ENCODE results near the gene ODAD4.
"Not testable (repeated sequence)": the region's sequence is repeated elsewhere in the genome, so short reads cannot be mapped to it uniquely, and the experiment has no call there.

ODAD4 gene

DNA sequence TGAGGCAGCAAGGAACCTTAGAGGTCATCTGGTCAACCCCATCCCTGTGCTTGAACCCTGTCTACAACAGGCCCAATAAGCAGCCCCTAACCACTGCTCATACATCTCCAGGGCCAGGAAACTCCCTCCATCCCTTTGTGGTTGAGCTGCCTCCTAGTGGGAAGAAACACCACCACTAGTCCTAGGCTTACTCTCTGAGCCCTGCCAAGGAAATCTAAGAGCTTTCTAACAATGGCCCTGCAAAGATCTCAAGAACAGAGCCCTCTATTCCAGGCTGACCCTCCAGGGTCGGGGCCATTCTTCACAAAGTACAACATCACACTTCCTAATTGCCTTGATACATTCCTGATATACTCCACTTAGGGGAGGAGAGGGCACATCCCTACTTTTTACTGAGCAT lies 17.5 kb upstream of the ODAD4 start:
- DNase-seq (ENCODE audit: low read depth), result no peak

- no peak for DNase-seq (ENCODE audit: low read depth)
Measured at GRCh38 chr17:41913798-41914197, 16.6 kb upstream of the ODAD4 start.

DNA sequence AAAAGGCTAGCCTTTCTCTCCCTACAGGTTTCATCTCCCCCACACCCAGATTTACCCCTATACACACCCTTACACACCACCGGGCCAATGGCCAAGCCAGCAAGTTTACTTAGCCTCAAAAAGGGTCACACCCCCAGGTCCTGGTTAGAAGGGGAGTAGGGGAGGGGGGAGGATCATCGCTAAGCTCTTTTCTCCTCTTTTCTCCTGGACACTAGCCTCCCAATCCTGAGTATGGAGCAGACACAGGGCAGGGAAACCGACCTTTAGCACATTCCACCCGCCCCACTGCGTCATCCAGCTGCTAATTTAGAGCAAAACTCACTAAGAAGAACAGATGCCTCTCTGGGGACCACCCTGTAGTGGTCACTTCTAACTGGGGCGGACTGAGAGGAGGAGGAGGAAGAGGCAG lies 16.1 kb upstream of the ODAD4 start:
- DNase-seq (ENCODE audit: low read depth), result no peak

DNA sequence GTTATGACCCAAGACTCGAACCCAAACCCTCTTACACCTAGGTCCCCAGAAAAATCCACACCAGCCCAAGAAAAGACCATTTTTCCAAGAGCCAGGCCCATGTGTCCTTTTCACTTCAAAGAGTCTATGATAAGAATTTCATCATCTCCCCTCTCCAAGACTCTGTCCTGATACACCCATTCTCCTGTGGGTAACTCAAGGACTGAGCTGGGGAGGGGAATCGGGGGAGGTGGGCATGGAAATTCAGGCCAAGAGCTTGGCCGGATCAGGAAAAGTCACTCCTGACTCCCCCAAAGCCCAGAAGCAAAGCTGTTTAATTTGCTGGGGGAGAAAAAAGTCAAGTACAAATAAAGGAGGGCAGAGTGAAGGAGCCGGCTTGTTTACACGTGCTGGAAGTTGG lies 15.4 kb upstream of the ODAD4 start:
- no peak for DNase-seq (ENCODE audit: low read depth)

GRCh38 chr17:41915566-41915965 lies 14.9 kb upstream of the ODAD4 start:
- DNase-seq (ENCODE audit: low read depth), result no peak

- peak; percentile 80 for DNase-seq (ENCODE audit: low read depth)
Measured at GRCh38 chr17:41917192-41917591, 13.2 kb upstream of the ODAD4 start.

- DNase-seq (ENCODE audit: low read depth), result no peak
Measured at GRCh38 chr17:41917679-41918313, 12.6 kb upstream of the ODAD4 start.

DNA sequence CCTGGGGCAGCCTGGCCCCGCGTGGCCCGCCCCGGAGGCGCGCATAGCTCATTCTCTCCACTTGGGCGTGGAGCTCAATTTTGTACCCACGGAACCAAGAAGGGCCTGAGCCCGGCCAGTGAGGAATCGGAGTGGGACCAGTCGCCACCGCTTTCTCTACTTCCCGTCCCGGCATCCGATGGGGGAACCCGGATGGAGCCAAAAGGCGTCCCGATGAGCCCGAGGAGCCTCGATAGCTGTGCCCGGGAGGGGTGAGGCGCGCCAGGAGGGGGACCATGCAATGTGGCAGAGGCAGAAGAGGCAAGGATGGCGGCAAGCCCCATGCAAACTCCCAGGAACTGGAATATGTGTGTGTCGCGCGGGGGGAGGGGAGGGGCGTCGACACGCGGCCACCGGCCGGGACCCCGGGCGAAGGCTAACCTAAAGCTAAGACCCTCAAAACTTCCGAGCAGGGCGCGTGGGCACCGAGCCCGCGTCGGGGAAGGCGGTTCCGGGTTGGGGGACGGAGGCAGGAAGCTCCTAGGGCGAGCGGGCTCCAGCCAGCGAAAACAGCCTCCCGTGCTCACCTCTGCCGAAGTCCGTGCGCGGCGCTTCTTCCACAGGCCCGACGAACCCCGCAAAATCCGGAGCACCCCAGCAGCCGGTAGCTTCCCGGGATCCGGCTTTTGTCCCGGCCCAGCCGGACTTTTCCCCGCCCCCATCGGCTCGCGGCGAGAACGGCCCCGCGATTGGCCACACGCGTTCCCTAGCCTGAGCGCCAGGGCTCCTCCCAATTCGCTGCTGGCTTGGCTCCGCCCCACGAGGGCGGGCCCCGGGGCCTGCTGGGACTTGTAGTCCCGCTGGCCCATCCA lies 11.9 kb upstream of the ODAD4 start, which contains the start of gene ACLY:
TSS of gene ACLY (minus strand) at position 638 of the 851 bp plus-strand sequence. CDS start 5,078 bp downstream, outside the sequence.
- DNase-seq (ENCODE audit: low read depth), result peak; percentile 95

GRCh38 chr17:41919165-41919817 lies 11.1 kb upstream of the ODAD4 start:
- DNase-seq (ENCODE audit: low read depth), result no peak

- DNase-seq (ENCODE audit: low read depth), result no peak
Measured at GRCh38 chr17:41919840-41920579, 10.4 kb upstream of the ODAD4 start.

DNA sequence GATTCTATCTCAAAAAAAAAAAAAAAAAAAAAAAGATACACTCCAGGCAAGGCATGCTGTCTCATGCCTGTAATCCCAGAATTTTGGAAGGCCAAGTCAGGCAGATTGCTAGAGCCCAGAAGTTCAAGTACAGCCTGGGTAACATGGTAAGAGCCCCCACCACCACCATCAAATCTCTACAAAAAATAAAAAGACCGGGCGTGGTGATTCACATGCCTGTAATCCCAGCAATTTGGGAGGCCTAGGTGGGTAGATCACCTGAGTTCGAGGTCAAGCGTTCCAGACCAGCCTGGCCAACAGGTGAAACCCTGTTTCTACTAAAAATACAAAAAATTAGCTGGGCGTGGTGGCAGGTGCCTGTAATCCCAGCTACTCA lies 9.8 kb upstream of the ODAD4 start:
- DNase-seq (ENCODE audit: low read depth), result no peak

GRCh38 chr17:41925991-41926590 lies 4.3 kb upstream of the ODAD4 start:
- no peak for DNase-seq (ENCODE audit: low read depth)

GRCh38 chr17:41928693-41929251 lies 1.6 kb upstream of the ODAD4 start:
- DNase-seq (ENCODE audit: low read depth), result no peak

DNA sequence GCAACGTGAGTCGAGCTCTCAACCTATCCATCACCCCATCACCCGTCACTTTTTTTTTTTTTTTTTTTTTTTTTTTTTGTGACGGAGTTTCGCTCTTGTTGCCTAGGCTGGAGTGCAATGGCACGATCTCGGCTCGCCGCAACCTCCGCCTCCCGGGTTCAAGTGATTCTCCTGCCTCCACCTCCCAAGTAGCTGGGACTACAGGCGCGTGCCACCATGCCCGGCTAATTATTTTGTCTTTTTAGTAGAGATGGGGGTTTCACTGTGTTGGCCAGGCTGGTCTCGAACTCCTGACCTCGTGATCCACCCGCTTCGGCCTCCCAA lies 378 bp downstream of the ODAD4 start:
- not testable (repeated sequence) for DNase-seq (ENCODE audit: low read depth)

- not testable (repeated sequence) for DNase-seq (ENCODE audit: low read depth)
Measured at GRCh38 chr17:41931715-41932114, 1.3 kb downstream of the ODAD4 start.

DNA sequence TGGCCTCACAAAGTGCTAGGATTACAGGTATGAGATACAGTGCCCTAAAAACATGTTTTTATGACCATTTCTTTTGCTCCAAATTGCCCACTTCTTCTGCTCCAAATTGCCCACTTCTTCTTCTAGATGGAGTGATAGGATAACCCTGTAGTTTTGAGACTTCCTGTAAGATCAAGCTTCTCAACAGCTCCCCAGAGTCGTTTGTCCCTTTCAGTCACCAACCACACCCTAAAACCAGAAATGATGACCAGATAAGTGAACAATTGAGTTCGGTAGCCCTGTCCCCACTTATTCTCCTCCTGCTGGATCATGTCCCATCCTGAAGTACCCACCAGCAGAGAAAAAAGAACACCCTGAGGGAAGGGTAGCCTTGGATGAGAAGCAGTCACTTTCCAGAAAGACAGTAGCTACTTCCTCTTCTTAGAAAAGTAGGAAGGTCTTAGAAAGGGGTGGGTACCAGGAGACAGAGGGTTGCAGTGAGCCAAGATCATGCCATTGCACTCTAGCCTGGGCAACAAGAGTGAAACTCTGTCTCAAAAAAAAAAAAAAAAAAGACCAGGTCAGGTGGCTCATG lies 2.5 kb downstream of the ODAD4 start:
- DNase-seq (ENCODE audit: low read depth), result no peak

GRCh38 chr17:41935641-41936040 lies 5.2 kb downstream of the ODAD4 start:
- DNase-seq (ENCODE audit: low read depth), result no peak

DNA sequence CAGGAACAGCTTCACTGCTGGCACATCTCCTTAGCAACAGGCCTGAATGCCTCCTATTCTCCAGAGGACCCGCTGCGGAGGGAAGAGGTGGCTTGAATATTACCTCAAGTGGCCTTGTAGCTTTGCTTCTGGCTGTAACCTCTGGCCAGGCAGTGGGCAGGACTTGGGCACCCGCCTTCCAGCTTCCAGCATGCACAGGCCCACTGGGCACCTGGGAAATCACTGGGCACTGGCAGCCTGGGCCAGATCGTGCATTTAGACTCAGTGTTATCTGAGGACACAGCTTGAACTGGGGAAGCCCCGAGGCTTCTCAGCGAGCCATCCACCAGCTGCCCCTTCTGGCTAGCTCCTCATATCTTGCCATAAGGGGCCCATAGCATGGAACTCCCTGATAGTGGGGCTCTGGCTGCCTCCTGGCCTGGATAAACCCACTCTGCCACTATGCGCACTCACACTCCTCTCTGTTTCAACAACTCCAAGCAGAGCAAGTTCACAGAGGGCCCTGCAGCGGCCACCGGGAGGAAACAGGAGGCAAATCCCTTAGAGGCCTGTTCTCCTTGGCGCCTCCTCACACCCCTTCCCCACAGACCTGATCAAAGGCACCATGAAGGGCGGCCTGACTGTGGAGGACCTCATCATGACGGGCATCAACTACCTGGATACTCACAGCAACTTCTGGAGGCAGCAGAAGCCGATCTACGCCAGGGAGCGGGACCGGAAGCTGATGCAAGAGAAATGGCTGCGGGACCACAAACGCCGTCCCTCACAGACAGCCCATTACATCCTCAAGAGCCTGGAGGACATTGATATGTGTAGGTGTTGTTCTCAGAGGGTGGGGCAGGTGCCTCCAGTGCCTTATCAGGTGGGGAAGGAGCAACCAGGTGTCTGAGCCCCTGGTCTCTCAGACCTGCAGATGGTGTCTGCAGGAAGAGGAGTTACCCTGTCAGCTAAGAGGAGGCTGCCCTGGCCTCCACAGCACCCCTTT lies 7.8 kb downstream of the ODAD4 start:
- DNase-seq (ENCODE audit: low read depth), result no peak

DNA sequence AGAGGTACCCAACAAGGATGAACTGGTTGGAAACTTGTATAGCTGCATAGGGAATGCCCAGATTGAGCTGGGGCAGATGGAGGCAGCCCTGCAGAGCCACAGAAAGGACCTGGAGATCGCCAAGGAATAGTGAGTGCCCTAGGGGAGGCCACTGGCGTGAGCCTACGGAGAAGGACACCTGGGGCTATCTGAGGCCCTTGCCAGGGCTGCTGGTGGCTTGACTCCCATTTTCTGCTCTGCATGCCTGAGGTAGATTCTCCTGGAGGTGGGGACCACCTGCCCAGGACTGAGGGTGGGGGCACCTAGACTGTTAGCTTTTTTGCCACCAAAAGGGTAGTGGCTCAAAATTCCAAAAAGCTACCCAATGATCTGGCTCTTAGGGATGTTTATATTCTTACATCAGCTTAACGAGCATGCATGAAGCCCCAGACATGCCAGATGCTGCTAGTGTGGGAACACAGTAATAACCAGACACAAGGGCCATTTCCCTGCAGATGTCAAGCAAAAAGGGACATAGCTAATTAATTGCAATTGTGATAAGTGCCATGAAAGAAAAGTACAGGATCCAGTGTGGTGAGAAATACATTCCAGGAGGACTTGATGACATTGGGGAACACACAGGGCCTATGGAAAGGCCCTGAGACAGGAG lies 8.8 kb downstream of the ODAD4 start:
- DNase-seq (ENCODE audit: low read depth), result no peak

GRCh38 chr17:41939693-41940090 lies 9.3 kb downstream of the ODAD4 start:
- DNase-seq (ENCODE audit: low read depth), result no peak

All from GM04504 (cell line).